AG08395 (cell line): ENCODE measurements around the gene IGSF5.

ENCODE experiments used
- DNase-seq: peaks from one replicate; pipeline ENCODE4 v3.0.0; 2012; ENCODE audit warnings: mixed read lengths, low spot score

Gene IGSF5

DNA sequence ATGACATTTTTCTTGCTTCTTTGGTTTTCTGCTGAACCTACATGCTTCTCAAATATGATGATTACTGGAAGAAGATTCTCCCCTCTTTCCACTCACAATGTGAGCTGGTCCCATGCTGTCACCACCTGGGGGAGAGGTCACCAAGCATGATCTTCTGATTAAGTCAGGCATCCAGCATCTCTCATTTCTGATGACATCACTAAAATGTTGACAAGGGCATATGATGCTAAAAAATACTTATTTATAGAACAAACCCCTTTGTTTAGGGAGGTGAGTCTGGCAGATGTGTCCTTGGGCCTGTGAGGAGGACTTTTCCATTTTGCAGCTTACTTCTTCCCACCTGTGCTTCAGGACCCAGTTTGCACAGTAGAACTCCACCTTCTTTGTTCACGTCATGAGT, 80.3 kb downstream of the IGSF5 start:
- no peak for DNase-seq

GRCh38 chr21:39834543-39834942, 89.6 kb downstream of the IGSF5 start:
- DNase-seq: no peak

GRCh38 chr21:39837861-39838359, 92.9 kb downstream of the IGSF5 start:
- DNase-seq: no peak

GRCh38 chr21:39840373-39841097, 95.6 kb downstream of the IGSF5 start:
- DNase-seq: no peak

GRCh38 chr21:39842741-39843459, 97.9 kb downstream of the IGSF5 start:
- DNase-seq: no peak

DNA sequence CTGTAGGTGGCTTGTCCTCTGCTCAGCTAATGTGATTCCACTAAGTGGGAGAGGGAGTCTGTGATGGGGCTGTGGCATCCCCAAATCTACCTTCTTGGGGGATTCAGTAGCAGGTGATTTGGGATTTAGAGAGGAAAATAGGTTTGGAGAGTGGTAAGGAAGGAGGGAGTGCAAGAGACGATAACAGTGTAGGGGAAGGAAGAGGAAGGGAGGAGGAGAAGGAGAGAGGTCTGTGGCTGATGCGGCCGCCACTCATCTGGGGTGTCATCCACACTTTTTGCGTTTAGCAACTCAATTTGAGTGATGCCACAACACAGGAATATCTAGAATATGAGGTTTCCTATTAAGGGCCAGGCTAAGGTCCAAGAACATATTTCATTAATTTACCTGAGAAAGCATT, 98.5 kb downstream of the IGSF5 start:
- no peak for DNase-seq

- DNase-seq: no peak
Observed at GRCh38 chr21:39843916-39844315, 98.9 kb downstream of the IGSF5 start.

GRCh38 chr21:39845571-39846130, 100.7 kb downstream of the IGSF5 start:
- no peak for DNase-seq

- DNase-seq: no peak
Observed at GRCh38 chr21:39847877-39848276, 102.9 kb downstream of the IGSF5 start.

- DNase-seq: peak; percentile 10
Observed at GRCh38 chr21:39849014-39849655, 104.2 kb downstream of the IGSF5 start.

DNA sequence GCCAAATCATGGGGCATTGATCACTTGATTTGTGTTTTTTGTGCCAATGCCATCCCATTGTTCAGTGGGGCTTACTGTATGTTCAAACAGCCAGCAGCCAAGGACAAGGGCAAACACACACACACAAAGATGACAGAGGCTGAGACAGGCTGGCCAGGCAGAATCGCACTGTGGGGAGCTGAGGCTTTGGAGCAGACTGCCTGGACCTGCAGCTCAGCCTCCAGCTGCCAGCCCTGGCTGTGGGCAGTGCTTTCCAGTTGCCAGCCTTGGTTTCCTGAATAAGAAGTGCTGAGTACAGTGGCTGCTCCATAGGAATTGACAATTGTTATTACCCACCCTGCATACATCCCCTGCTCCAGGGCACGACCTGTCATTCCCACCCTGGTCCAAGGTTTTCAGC, 105.3 kb downstream of the IGSF5 start:
- DNase-seq: no peak

- no peak for DNase-seq
Observed at GRCh38 chr21:39851002-39851618, 106.1 kb downstream of the IGSF5 start.
